ENCODE results near the gene ARPC1A.
"Not testable (repeated sequence)": the region's sequence is repeated elsewhere in the genome, so short reads cannot be mapped to it uniquely, and the experiment has no call there.

ARPC1A gene

DNA sequence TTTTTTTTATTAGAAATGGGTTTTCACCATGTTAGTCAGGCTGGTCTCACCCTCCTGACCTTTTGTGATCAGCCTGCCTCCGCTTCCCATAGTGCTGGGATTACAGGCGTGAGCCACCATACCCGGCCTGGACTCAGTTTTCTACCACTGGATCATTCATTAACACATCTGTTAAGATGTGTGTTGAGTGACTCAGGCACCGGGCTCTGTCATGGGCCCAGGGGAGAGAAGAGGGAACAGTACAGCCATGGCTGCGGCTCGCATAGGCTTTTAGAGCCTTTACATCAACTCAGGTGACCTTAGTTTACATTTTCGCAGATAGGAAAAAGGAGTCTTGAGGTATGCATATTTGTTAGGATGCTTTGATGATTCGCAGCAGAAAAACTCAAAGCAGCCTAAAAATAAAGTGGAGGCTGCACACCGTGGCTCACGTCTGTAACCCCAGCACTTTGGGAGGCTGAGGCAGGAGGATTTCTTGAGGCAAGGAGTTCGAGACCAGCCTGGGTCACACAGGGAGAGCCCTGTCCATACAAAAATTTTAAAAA lies 45.8 kb downstream of the ARPC1A start:
- DNase-seq (ENCODE audit: low spot score) = no peak

DNA sequence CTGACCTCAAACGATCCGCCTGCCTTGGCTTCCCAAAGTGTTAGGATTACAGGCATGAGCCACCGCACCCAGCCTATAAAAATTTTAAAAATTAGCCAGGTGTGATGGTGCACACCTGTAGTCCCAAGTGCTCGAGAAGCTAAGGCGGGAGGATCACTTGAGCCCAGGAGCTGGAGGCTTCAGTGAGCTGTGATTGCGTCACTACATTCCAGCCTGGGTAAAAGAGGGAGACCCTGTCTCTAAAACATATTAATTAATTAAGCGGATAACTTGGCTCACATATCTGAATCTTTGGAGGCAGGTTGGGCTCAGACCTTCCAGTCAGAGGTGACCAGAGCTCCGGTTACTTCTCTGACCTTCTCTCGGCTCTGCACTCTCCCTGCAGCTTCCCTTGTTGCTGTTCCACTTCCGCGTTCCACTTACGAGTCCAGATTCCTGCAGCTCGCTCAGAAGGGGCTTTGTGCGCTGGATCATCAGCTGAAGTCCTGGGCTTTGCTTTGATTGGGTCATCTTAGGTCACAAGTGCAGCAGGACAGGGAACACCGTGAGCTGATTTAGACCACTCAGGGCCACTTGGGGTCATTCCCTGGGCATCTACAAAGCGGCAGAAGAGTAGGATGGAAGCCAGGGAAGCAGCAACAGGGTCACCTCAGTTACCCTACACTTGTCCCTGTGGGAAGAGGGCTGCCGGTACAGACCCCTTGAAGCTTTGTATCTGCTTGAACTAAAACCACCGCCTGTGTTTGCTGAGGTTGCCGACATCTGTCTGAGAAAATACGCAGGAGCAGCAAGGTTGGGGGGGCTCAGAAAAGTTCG lies 46.8 kb downstream of the ARPC1A start:
- DNase-seq (ENCODE audit: low spot score) = no peak

GRCh38 chr7:99373091-99374066 lies 47.7 kb downstream of the ARPC1A start:
- DNase-seq (ENCODE audit: low spot score) = no peak

- peak; percentile 85 for DNase-seq (ENCODE audit: low spot score)
These were observed 48.7 kb downstream of the ARPC1A start, which contains the start of gene ARPC1B for GRCh38 chr7:99374111-99375064. ARPC1B (plus strand) TSS chr7:99374730; CDS start chr7:99385715, 10,985 bp downstream.

- peak; percentile 73 for DNase-seq (ENCODE audit: low spot score)
These were observed 49.5 kb downstream of the ARPC1A start for GRCh38 chr7:99375070-99375807.

DNA sequence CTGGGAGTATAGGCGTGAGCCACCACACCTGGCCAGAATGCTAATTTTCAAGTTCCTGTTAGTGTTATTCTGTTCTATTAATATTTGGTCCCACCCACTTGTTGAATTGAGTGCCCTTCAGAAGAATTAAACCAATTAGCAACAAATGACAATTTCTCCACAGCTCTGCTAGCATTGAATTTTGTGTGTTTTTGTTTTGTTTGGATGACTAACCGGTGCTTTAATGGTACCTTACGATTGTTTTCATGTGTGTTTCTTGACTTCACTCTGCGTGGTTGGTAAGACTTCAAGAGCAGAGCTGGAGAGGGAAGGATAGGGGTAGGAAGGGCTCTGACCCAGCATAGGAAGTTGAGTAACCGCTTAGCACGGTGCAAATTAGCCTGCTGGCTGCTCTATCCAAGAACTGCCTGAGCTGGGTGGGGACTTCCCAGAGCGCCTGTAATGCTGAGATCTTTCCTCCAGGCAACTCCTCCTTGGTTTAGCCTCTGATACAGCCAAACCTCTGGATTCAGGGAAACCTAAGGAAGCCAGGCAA lies 53.4 kb downstream of the ARPC1A start:
- no peak for DNase-seq (ENCODE audit: low spot score)

GRCh38 chr7:99379693-99380031 lies 54.0 kb downstream of the ARPC1A start:
- not testable (repeated sequence) for DNase-seq (ENCODE audit: low spot score)

DNA sequence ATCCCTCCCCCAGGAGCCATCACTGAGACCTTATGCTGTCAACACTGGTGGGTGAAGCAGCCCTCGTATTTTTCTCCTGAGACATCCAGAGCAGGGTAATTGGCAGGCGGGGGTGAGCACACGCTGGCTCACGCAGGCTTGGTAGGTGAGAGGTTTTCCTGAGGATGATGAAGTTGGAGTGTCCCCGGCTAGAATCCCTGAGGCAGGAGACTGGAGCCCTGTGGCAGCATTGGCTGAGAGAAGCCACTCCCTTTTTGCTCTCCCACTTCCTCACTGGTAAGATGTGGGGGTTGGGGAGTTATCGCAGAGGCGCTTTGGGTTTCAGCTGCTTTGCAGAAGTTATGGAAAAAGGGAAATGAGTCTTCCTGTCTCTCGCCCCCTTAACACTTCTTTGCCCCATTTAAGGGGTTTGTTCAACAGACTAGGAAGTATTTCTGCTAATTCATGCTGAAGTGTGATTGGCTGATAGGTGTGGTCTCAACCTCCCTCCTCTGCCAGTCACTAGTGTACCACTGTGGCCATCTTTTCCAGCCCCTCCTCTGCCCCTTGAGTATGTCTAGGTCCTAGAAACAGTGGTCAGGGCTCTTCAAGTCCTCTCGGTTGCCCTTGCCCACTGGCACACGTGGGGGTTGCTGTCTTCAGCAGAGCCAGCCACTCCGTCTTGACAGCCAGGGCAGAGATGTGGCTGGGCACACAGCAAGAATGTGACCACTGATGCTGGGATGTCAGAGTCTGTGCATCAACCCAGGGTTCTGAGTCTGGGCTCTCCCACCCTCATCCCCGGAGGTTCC lies 54.5 kb downstream of the ARPC1A start:
- DNase-seq (ENCODE audit: low spot score) = no peak

- no peak for DNase-seq (ENCODE audit: low spot score)
These were observed 55.3 kb downstream of the ARPC1A start for GRCh38 chr7:99380823-99381663.

DNA sequence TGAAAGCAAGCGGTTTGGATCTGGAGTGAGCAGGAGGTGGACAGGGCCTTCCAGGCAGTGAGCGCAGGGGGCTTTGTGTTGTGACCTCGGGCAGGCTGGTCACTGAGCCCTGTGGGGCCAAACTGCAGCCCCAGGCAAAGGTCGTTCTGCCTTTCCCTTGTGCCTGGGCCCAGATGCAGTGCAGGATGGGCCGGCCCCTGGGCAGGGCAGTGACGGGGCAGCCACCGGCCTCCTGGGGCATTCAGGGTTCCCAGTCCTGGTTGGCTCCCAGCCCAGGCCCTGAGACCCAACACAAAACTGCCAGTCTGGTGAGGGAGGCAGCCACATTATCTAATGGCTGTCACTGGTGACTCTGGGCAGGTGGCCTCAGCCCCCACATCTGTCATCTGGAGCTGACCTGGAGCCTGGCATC lies 56.0 kb downstream of the ARPC1A start:
- no peak for DNase-seq (ENCODE audit: low spot score)

DNA sequence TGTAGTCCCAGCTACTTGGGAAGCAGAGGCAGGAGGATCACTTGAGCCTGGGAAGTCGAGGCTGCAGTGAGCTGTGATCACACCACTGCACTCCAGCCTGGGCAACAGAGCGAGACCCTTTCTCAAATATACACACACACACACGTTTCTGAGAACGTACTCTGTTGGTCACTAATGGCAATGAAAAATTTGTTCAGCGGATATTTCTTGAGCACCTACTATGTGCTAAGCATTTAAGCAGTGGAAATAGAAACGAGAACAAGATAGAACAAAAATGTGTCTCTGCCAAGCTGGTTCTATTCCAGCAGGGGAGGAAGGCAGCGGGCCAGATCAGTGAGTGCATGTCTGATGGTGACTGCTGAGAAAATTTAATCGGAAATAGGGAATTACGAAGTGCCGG lies 57.5 kb downstream of the ARPC1A start:
- no peak for DNase-seq (ENCODE audit: low spot score)

DNA sequence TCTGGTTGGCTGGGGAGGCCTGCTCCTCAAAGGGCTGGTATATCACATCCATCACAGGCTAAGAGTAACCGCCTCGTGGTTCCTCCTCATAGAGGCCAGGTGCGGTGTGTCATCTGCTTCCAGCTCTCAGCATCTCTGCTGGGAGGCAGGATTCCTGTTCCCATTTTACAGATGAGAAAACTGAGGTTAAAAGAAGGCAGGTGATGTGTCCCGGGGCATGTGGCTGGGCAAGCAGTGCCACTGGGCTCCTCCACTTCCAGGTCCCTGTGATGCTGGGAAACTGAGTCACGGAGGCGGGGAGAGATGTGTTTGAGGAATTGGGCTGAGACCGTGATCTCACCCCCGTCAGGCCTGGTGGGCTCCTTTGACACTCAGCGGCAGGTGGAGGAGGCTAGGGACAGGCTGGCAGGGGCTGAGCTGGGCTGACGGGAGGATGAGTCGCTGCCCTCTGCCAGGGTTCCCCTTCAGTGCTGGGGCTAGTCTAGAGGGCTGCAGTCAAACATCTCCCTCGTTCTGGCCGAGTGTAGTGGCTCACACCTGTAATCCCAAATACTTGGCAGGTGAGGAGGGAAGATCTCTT lies 58.2 kb downstream of the ARPC1A start:
- no peak for DNase-seq (ENCODE audit: low spot score)

- no peak for DNase-seq (ENCODE audit: low spot score)
These were observed 58.8 kb downstream of the ARPC1A start for GRCh38 chr7:99384523-99384922.

GRCh38 chr7:99385564-99385963 lies 59.9 kb downstream of the ARPC1A start:
- no peak for DNase-seq (ENCODE audit: low spot score)

DNA sequence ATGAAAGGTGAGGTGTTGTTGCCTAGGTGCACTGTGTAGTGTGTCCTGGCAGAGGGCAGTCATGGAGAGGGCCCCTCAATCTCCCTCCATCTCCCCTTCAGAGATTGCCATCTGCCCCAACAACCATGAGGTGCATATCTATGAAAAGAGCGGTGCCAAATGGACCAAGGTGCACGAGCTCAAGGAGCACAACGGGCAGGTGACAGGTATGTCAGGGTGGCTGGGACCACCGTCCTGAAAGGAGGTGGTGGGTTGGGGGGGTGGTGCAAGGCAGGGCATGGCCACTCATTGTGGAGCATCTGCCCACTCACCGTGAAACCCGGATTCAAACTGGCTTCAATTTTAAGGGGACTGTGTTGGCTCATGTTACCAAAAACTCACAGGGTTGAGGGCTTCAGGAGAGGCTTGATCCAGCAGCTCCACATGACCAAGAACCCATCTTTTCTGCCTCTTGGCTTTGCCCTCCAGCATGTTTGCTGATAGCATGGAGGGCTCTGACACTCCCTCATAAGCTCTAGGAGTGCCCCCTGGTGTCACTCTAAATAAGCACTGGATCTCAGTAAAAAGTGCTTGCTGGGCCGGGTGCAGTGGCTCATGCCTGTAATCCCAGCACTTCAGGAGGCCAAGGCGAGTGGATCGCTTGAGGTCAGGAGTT lies 61.0 kb downstream of the ARPC1A start:
- DNase-seq (ENCODE audit: low spot score) = no peak

DNA sequence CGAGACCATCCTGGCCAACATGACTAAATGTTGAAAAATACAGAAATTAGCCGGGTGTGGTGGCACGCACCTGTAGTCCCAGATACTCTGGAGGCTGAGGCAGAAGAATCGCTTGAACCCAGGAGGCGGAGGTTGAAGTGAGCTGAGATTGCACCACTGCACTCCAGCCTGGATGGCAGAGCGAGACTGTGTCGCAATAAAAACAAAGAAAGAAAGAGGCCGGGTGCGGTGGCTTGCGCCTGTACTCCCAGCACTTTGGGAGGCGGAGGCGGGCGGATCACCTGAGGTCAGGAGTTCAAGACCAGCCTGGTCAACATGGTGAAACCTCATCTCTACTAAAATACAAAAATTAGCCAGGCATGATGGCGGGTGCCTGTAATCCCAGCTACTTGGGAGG lies 61.5 kb downstream of the ARPC1A start:
- DNase-seq (ENCODE audit: low spot score) = not testable (repeated sequence)

DNA sequence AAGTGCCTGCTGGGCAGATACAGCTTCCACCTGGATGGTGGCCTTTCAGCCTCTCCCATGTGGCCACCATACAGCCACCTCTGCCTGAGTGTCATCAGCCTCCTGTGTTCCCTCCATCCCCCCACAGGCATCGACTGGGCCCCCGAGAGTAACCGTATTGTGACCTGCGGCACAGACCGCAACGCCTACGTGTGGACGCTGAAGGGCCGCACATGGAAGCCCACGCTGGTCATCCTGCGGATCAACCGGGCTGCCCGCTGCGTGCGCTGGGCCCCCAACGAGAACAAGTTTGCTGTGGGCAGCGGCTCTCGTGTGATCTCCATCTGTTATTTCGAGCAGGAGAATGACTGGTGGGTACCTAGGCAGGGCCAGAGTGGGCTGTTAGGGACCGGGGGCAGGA lies 62.2 kb downstream of the ARPC1A start:
- DNase-seq (ENCODE audit: low spot score) = no peak

DNA sequence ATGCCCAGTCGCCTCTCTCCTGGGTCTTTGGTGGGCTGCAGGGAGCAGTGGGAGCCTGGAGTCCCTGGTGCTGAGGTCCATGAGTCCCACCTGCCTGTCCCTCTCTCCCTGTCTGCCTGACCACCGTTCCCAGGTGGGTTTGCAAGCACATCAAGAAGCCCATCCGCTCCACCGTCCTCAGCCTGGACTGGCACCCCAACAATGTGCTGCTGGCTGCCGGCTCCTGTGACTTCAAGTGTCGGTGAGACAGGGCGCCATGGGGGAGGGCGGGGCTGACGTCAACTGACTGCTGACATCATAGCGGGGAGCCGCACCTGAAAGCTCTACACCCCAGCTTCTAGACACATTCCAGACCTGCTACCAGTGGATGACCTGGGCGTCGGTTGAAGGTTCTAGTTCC lies 64.1 kb downstream of the ARPC1A start:
- DNase-seq (ENCODE audit: low spot score) = no peak

Data from ecto neural progenitor cell (in vitro differentiated cells).